Measurements from ENCODE around the gene RBPJ.

RBPJ gene

GRCh38 chr4:26466578-26467270, 145.9 kb downstream of the RBPJ start:
- DNase-seq (ENCODE audit: insufficient read length, low spot score) (no peak), FAIRE-seq (no peak)
- no peak for TF ChIP-seq CTCF (IDR thresholded peaks at IDR 0.05; ENCODE audit: insufficient read depth, missing control alignments)

- FAIRE-seq (no peak), DNase-seq (ENCODE audit: insufficient read length, low spot score) (no peak)
- TF ChIP-seq CTCF (IDR thresholded peaks at IDR 0.05; ENCODE audit: insufficient read depth, missing control alignments) = no peak
Measured at GRCh38 chr4:26467724-26468123, 146.9 kb downstream of the RBPJ start.

- no peak for TF ChIP-seq CTCF (IDR thresholded peaks at IDR 0.05; ENCODE audit: insufficient read depth, missing control alignments)
- FAIRE-seq = no peak
- no peak for DNase-seq (ENCODE audit: insufficient read length, low spot score)
Measured at GRCh38 chr4:26468283-26468949, 147.6 kb downstream of the RBPJ start.

- no peak for TF ChIP-seq CTCF (IDR thresholded peaks at IDR 0.05; ENCODE audit: insufficient read depth, missing control alignments)
- FAIRE-seq = no peak
- DNase-seq (ENCODE audit: insufficient read length, low spot score) = no peak
Measured at GRCh38 chr4:26468977-26469376, 148.2 kb downstream of the RBPJ start.

- TF ChIP-seq CTCF (IDR thresholded peaks at IDR 0.05; ENCODE audit: insufficient read depth, missing control alignments) = no peak
- DNase-seq (ENCODE audit: insufficient read length, low spot score) (no peak), FAIRE-seq (no peak)
Measured at GRCh38 chr4:26471890-26472289, 151.1 kb downstream of the RBPJ start.

GRCh38 chr4:26473893-26474292, 153.1 kb downstream of the RBPJ start:
- DNase-seq (ENCODE audit: insufficient read length, low spot score) = no peak
- no peak for FAIRE-seq
- no peak for TF ChIP-seq CTCF (IDR thresholded peaks at IDR 0.05; ENCODE audit: insufficient read depth, missing control alignments)

- FAIRE-seq = no peak
- TF ChIP-seq CTCF (IDR thresholded peaks at IDR 0.05; ENCODE audit: insufficient read depth, missing control alignments) = no peak
- DNase-seq (ENCODE audit: insufficient read length, low spot score) = no peak
Measured at GRCh38 chr4:26474551-26474950, 153.7 kb downstream of the RBPJ start.

Data from D721Med (cell line).